Breast epithelium (tissue), 3 donors: ENCODE data around the gene ZNF709.

Source experiments
- CTCF ChIP-seq, 3 donors: fragments of 450-650 bp; IDR thresholded peaks; one replicate each; pipeline ENCODE4 v1.5.1; 2016 to 2017; ENCODE audit warnings: antibody characterized with exemption in 3 of 3, mild to moderate bottlenecking in 3 of 3, moderate library complexity in 3 of 3
- POLR2A ChIP-seq: fragments of 450-650 bp; IDR thresholded peaks from one replicate; pipeline ENCODE4 v1.6.1; 2016; ENCODE audit warnings: antibody characterized with exemption, mild to moderate bottlenecking, moderate library complexity
- POLR2AphosphoS5 ChIP-seq, 3 donors: sonication (generic); formaldehyde crosslinking; IDR thresholded peaks; one replicate each; pipeline ENCODE4 v1.6.1; 2017; ENCODE audit warnings: antibody characterized with exemption in 3 of 3

DNA sequence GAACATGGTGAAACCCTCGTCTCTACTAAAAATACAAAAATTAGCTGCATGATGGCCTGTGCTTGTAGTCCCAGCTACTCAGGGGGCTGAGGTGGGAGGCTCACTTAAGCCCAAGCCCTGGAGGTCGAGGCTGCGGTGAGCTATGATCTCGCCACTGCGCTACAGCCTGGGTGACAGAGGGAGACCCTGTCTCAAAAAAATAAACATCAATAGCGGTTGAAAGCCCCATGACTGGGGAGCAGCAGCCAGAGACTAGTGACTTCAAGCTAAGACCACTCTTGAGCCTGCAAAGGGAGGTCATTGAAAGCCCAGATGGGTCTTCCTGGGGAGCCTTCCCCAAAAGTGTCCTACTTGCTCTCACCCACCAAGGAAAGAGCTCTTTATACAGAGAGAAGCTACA is 11.9 kb upstream of the ZNF709 start:
- TF ChIP-seq CTCF (IDR thresholded peaks at IDR 0.05) (no peak), POLR2A (no peak), POLR2AphosphoS5 (IDR thresholded peaks at IDR 0.05) (no peak)
